Activated T-helper 1 cell treated with anti-CD3 and anti-CD28 coated beads, Interleukin-12 subunit alpha, Interleukin-12 subunit beta, Interleukin-2, Interleukin-4 antibody, amounts not matched to agents 30 ng/mL and 10 ng/mL and 1 ng/mL, durations not matched to agents 14 hours and 24 hours and 36 hours (primary cell): ENCODE measurements around the gene TFCP2L1. TPM values are rescaled to one million over a fixed set of nuclear protein-coding genes. Genes with fewer than 3 reads are reported as not detected.
"Not testable (repeated sequence)": the region's sequence is repeated elsewhere in the genome, so short reads cannot be mapped to it uniquely, and the experiment has no call there.

Experiments used
- DNase-seq: peaks from one replicate; pipeline ENCODE4 v3.0.0; 2021; ENCODE audit warnings: low spot score
- H3K27ac Mint-ChIP-seq: one replicate; pipeline ENCODE4 v1.8.0; 2021; ENCODE audit warnings: mild to moderate bottlenecking, mixed read lengths
- H3K27me3 Mint-ChIP-seq: one replicate; pipeline ENCODE4 v1.8.0; 2022; ENCODE audit warnings: mild to moderate bottlenecking, moderate library complexity, mixed read lengths; ENCODE audit not compliant: insufficient read depth
- H3K36me3 Mint-ChIP-seq: one replicate; pipeline ENCODE4 v1.8.0; 2021; ENCODE audit warnings: low read depth, mixed read lengths
- H3K4me1 Mint-ChIP-seq: one replicate; pipeline ENCODE4 v1.8.0; 2021; ENCODE audit warnings: low read depth, mixed read lengths
- H3K4me3 Mint-ChIP-seq: one replicate; pipeline ENCODE4 v1.8.0; 2021; ENCODE audit warnings: mild to moderate bottlenecking, moderate library complexity, mixed read lengths
- H3K9me3 Mint-ChIP-seq: one replicate; pipeline ENCODE4 v1.8.0; 2021; ENCODE audit warnings: mixed read lengths
- intact Hi-C: fragments of 100-400 bp; cut with micrococcal nuclease; formaldehyde crosslinking; loops from one replicate; pipeline ENCODE4 v1.15.1; 2024
- total RNA-seq: library from RNA; stranded (reverse); gene quantifications from 2 replicates; pipeline ENCODE4 v1.2.3, GENCODE V29; 2022

The TFCP2L1 gene
- total RNA-seq, 1 donor from 2014 or later: not detected

- H3K27me3 Mint-ChIP-seq: peaks cover 34% of the 10 kb centered on the region
- no peak overlapping the region for H3K4me3 Mint-ChIP-seq
- intact Hi-C loops: no loop called here
- H3K9me3 Mint-ChIP-seq: no peaks in the 10 kb centered on the region
- DNase-seq: no peak
- peaks cover 13% of the 10 kb centered on the region for H3K4me1 Mint-ChIP-seq
- H3K36me3 Mint-ChIP-seq: no peaks in the 10 kb centered on the region
- H3K27ac Mint-ChIP-seq: no peak overlapping the region
Measured at GRCh38 chr2:121309323-121309722, 24.3 kb upstream of the TFCP2L1 start.

DNA sequence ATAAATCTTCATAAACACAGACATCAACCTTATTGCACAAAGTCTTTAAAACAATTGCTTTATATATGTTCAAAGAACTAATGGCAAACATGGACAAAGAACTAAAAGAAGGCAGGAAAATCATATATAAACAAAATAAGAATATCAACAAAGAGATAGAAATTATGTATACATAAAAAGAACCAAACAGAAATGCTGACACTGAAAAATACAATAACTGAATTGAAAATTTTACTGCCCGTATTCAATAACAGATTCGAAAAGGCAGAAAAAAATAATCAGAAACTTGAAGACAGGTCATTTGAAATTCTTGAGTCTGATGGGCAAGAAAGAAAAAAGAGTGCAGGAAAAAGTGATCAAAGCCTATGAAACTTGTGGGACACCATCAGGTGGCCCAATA is 22.0 kb upstream of the TFCP2L1 start:
- Mint-ChIP-seq H3K36me3 (no peaks in the 10 kb centered on the region), H3K4me3 (no peak overlapping the region), H3K27me3 (peaks cover 29% of the 10 kb centered on the region), H3K9me3 (no peaks in the 10 kb centered on the region), H3K27ac (no peak overlapping the region), H3K4me1 (peaks cover 13% of the 10 kb centered on the region)
- DNase-seq: no peak
- intact Hi-C loops: no loop called here

DNA sequence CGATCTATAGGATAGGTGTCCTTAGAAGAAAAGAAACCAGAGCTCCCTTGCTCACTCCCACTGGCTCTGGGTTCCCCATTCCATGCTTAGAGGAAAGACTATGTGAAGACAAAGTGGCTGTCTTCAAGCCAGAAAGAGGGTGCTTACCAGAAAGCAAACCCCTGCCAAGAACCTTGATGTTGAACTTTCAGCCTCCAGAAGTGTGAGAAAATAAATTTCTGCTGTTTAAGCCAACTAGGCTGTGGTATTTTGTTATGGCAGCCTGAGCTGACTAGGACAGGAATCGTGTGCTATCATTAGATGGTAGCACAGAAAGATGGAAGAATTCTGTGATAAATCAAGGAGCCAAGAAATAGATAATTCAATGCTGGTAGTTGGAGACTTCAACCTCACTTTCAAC is 19.9 kb upstream of the TFCP2L1 start:
- intact Hi-C loops: no loop called here
- Mint-ChIP-seq H3K27me3 (peaks cover 15% of the 10 kb centered on the region), H3K27ac (no peak overlapping the region), H3K4me1 (peaks cover 12% of the 10 kb centered on the region), H3K36me3 (no peaks in the 10 kb centered on the region), H3K9me3 (no peaks in the 10 kb centered on the region), H3K4me3 (no peak overlapping the region)
- DNase-seq: no peak

GRCh38 chr2:121303531-121304263 is 18.7 kb upstream of the TFCP2L1 start:
- no peaks in the 10 kb centered on the region for H3K9me3 Mint-ChIP-seq
- H3K4me3 Mint-ChIP-seq: no peak overlapping the region
- peaks cover 12% of the 10 kb centered on the region for H3K27me3 Mint-ChIP-seq
- no peaks in the 10 kb centered on the region for H3K36me3 Mint-ChIP-seq
- no peaks in the 10 kb centered on the region for H3K4me1 Mint-ChIP-seq
- intact Hi-C loops: no loop called here
- H3K27ac Mint-ChIP-seq: no peak overlapping the region
- DNase-seq: no peak

DNA sequence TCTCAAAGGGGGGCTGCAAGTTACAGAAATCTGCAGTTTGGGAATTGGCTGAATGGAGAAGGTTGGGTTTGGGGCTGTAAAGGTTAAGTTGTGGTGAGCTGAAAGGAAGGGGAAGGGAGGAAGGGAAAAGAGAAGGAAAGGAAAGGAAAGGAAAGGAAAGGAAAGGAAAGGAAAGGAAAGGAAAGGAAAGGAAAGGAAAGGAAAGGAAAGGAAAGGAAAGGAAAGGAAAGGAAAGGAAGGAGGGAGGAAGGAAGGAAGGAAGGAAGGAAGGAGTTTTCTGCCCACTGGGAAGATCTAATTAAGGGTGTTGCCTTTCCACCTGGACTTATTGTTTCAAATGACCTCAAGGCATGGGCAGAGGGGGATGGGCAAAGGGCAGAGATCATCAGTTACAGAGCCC is 16.2 kb upstream of the TFCP2L1 start:
- intact Hi-C loops, H3K27ac Mint-ChIP-seq, H3K9me3 Mint-ChIP-seq: not testable (repeated sequence)

DNA sequence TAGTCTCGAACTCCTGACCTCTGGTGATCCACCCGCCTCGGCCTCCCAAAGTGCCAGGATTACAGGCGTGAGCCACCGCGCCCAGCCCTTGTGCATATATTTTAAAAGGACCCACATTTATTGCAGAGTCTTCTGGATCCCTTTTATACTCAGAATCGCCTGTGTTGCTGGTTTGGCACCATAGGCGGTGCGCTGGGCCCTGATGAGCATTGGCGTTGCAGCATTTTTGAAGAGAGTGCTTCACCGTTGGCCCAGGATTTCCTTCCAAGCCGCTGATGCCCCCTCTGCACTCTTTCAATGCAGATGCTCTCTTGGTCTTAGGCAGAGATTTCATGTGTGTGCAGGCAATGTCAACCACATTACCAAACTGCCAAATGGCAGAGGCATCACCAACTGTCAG is 13.5 kb upstream of the TFCP2L1 start:
- DNase-seq: no peak
- no peak overlapping the region for H3K4me3 Mint-ChIP-seq
- H3K4me1 Mint-ChIP-seq: no peaks in the 10 kb centered on the region
- no peaks in the 10 kb centered on the region for H3K36me3 Mint-ChIP-seq
- peaks cover 3% of the 10 kb centered on the region for H3K27me3 Mint-ChIP-seq
- H3K27ac Mint-ChIP-seq: no peak overlapping the region
- intact Hi-C loops: no loop called here
- no peaks in the 10 kb centered on the region for H3K9me3 Mint-ChIP-seq

More for the DNA sequence above, 16.2 kb upstream of the TFCP2L1 start:
- not testable (repeated sequence) for DNase-seq, H3K36me3 Mint-ChIP-seq, H3K4me1 Mint-ChIP-seq, H3K4me3 Mint-ChIP-seq, H3K27me3 Mint-ChIP-seq

- H3K9me3 Mint-ChIP-seq, H3K36me3 Mint-ChIP-seq, H3K4me3 Mint-ChIP-seq, H3K4me1 Mint-ChIP-seq, intact Hi-C loops, H3K27ac Mint-ChIP-seq, DNase-seq, H3K27me3 Mint-ChIP-seq: not testable (repeated sequence)
Measured at GRCh38 chr2:121297866-121298265, 12.9 kb upstream of the TFCP2L1 start.

DNA sequence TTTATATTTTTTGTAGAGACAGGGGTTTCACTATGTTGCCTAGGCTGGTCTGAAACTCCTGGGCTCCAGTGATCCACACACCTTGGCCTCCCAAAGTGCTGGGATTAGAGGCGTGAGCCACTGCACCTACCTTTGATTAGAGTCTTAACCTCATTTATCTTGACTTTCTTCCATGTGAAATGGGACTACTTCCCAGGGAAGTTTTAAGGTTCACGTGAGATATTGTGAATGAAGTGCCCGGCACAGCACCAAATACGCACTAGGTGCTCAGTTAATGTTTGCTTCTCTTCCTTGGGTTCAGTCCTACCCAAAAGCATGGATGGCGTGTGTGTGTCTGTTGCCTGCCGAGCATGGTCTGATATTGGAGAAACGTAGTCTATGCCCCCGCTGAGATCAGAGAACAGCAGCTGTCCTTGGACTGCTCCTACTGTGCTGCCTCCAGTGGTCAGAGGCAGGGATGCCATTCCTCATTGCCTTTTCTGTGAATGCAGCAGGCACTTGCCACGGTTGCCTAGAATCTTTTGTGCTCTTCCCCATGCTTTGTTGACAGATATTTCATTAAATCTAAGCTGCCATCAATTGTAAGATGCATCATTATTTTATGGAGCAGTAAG is 12.3 kb upstream of the TFCP2L1 start:
- H3K36me3 Mint-ChIP-seq: no peaks in the 10 kb centered on the region
- H3K27ac Mint-ChIP-seq: no peak overlapping the region
- no peak for DNase-seq

GRCh38 chr2:121295911-121296650 is 11.1 kb upstream of the TFCP2L1 start:
- Mint-ChIP-seq H3K36me3 (no peaks in the 10 kb centered on the region), H3K4me3 (no peak overlapping the region), H3K27ac (no peak overlapping the region), H3K9me3 (no peaks in the 10 kb centered on the region), H3K4me1 (no peaks in the 10 kb centered on the region), H3K27me3 (peaks cover 3% of the 10 kb centered on the region)
- intact Hi-C loops: no loop called here
- DNase-seq: no peak

More for the DNA sequence above, 12.3 kb upstream of the TFCP2L1 start:
- Mint-ChIP-seq H3K4me1 (no peaks in the 10 kb centered on the region), H3K9me3 (no peaks in the 10 kb centered on the region), H3K4me3 (no peak overlapping the region), H3K27me3 (peaks cover 3% of the 10 kb centered on the region)
- intact Hi-C loops: no loop called here

DNA sequence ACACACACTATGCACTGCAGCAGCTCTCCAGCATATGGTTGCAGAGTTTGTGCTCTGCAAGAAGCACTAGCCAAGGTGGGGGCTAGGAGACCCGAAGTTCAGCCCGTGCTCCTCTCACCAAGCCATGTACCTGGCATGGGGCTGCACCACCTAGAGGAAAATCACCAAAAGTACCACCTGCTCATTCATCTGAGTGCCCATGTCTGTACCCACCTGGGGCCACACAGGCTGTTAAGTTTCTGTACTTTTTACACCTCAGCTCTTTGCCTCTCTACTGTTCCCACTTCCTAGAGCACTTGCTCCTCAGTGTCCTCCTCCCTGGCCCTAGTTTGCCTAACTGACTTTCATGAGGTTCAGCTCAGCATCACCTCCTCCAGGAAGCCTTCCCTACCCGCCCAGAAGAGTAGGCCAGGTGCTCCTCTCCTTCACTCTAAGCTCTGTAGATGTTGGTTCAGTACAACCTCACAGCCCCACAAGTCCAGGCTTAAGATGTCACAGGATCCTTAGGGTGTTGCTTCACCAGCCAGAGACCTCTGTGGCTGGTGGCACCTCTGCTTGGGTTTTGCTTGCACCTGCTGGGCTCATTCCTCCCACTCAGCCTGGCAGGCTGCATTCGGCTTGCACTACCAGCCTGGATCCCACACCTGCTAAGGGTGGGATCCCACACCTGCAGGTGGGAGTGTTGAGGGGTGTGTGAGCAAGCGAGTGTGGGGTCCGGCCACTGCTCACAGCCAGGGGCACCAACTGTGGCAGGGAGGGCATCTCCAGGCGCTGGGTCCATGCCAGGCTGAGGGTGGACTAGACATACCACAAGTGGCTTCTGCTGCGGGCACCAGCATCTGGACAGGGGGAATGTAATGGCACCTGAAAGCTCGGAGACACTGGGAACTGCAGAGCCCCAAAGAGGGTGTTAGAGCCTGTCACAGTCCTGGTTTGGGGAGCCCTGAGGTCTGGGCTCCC is 10.2 kb upstream of the TFCP2L1 start:
- H3K4me1 Mint-ChIP-seq: no peaks in the 10 kb centered on the region
- no peak overlapping the region for H3K4me3 Mint-ChIP-seq
- no peak overlapping the region for H3K27ac Mint-ChIP-seq
- DNase-seq: no peak
- intact Hi-C loops: no loop called here
- peaks cover 3% of the 10 kb centered on the region for H3K27me3 Mint-ChIP-seq
- H3K36me3 Mint-ChIP-seq: no peaks in the 10 kb centered on the region
- H3K9me3 Mint-ChIP-seq: no peaks in the 10 kb centered on the region

DNA sequence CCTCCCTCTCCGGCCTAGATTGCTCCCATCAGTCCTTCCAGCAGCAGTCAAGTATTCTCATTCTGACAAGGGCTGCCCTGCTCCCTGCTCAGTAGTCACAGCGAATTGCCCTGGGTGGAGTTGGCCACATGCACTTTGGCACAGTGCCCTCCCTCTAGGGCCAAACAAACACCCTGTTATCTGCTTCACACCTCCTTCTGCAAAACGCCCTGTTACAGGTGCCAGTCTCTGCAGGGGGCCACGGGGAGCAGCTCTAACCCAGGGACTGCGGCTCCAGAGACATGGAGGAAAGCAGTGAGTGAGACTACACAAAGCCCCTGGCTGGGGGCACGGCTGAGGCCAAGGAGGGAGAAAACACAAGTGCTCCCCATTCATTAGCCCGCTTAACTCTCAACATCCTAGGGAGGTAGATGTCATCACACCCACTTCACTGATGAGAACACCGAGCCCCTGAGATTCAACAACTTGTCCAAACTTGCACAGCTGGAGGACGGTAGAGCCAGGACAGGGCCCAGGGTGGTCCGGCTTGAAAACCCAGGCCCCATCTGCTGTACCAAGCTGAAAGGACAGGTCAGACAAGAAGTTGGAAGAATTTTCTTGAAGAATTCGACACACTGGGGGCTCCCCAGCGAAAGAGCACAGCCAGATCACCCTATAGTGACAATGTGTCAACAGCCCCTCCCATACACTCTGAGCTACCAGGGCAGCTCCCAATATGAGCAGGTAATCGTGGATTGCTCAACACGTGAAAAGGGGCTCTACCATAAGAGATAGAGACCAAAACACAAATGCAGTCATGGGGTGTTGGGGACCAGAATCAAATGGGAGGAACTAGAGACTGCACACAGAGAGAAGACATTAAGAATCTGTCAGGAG is 8.7 kb upstream of the TFCP2L1 start:
- no peak overlapping the region for H3K4me3 Mint-ChIP-seq
- H3K9me3 Mint-ChIP-seq: no peaks in the 10 kb centered on the region
- no peaks in the 10 kb centered on the region for H3K36me3 Mint-ChIP-seq
- DNase-seq: no peak
- intact Hi-C loops: no loop called here
- peaks cover 2% of the 10 kb centered on the region for H3K27me3 Mint-ChIP-seq
- H3K4me1 Mint-ChIP-seq: no peaks in the 10 kb centered on the region
- no peak overlapping the region for H3K27ac Mint-ChIP-seq

DNA sequence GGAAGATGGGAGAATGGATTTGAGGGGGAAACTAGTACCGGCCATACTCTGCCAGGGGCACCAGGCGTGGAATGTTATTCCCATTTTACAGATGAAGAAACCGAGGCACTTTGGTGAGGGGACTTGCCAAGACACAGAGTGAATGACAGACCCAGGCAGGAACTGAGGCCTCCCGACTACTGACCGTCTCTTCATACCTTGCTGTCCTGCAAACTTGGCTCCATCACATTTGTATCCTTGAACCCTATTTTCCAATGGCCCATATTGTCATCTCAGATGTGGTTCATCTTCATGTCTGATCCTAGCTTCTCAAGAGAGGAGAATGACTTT is 6.2 kb upstream of the TFCP2L1 start:
- H3K36me3 Mint-ChIP-seq: no peaks in the 10 kb centered on the region
- intact Hi-C loops: no loop called here
- H3K9me3 Mint-ChIP-seq: no peaks in the 10 kb centered on the region
- peaks cover 13% of the 10 kb centered on the region for H3K27me3 Mint-ChIP-seq
- DNase-seq: no peak
- H3K4me1 Mint-ChIP-seq: no peaks in the 10 kb centered on the region
- no peak overlapping the region for H3K4me3 Mint-ChIP-seq
- H3K27ac Mint-ChIP-seq: no peak overlapping the region
